ENCODE data around the gene AFF3.

The AFF3 gene

DNA sequence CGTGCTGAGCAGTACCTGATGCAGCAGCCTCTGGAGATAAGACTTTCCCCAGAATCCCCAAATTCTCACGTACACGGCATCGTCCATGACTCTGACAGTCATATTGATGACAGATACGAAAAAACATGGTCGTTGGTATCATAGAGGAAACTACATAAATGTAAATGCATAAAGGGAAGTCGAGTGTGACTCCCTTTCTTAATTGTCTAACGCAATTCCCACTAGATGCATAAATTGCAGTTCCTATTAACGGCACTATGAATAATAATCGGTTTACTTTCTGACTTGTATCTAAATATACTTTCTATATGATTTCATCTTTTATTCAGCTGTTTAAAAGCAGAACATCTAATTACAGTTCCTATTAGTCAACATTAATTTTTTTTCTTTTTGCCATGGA is 330.0 kb downstream of the AFF3 start:
- Histone ChIP-seq H3F3A (ENCODE audit: control insufficient read depth, insufficient read depth) (no peaks in the 10 kb centered on the region), H3K4me2 (ENCODE audit: low read length) (no peak overlapping the region), H4K20me1 (ENCODE audit: control insufficient read depth, insufficient read depth, low read depth, low read length) (no peaks in the 10 kb centered on the region), H3K9me3 (ENCODE audit: control insufficient read depth, insufficient read depth, low read length) (no peaks in the 10 kb centered on the region), H3K27ac (ENCODE audit: low read depth, low read length) (no peak overlapping the region), H3K36me3 (ENCODE audit: control insufficient read depth, low read length) (peaks cover 13% of the 10 kb centered on the region), H3K9me2 (replicated peaks; ENCODE audit: control insufficient read depth, low read length) (no peaks in the 10 kb centered on the region), H3K4me1 (ENCODE audit: control insufficient read depth, low read length) (peaks cover 11% of the 10 kb centered on the region; the same call in 1 of the 2 replicates), H3K4me3 (ENCODE audit: low read length) (no peak overlapping the region), H3K27me3 (ENCODE audit: control insufficient read depth, low read length) (no peaks in the 10 kb centered on the region), H3K79me2 (ENCODE audit: control insufficient read depth, low read length) (no peaks in the 10 kb centered on the region)
- TF ChIP-seq, protein P1, sequence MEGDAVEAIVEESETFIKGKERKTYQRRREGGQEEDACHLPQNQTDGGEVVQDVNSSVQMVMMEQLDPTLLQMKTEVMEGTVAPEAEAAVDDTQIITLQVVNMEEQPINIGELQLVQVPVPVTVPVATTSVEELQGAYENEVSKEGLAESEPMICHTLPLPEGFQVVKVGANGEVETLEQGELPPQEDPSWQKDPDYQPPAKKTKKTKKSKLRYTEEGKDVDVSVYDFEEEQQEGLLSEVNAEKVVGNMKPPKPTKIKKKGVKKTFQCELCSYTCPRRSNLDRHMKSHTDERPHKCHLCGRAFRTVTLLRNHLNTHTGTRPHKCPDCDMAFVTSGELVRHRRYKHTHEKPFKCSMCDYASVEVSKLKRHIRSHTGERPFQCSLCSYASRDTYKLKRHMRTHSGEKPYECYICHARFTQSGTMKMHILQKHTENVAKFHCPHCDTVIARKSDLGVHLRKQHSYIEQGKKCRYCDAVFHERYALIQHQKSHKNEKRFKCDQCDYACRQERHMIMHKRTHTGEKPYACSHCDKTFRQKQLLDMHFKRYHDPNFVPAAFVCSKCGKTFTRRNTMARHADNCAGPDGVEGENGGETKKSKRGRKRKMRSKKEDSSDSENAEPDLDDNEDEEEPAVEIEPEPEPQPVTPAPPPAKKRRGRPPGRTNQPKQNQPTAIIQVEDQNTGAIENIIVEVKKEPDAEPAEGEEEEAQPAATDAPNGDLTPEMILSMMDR (IDR thresholded peaks at IDR 0.05; ENCODE audit: low read depth, low read length, poor library complexity, severe bottlenecking), result no peak
- no peak for TF ChIP-seq EZH2phosphoT487 (IDR thresholded peaks at IDR 0.05; ENCODE audit: borderline replicate concordance, low read length)

DNA sequence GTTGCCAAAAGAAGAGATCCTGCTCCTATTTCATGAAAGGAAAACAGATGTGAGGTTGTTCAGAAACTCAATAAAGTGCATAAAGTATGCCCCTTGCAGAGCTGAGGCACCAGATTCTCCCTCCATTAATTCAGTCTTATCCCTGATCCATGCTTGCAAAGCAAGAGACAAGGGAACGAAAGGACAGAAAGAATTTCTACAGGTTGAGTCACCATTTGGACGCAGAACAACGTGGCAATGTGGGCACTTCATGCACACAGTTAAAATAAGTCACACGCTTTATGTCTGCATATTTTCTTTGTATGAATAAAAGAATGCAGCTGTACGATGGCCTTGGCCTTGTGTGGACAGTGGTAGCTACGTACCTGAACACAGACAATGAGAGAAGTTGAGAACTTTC is 330.8 kb downstream of the AFF3 start:
- no peaks in the 10 kb centered on the region for H3K9me3 ChIP-seq (ENCODE audit: control insufficient read depth, insufficient read depth, low read length)
- H3F3A ChIP-seq (ENCODE audit: control insufficient read depth, insufficient read depth), result no peaks in the 10 kb centered on the region
- peaks cover 13% of the 10 kb centered on the region for H3K4me1 ChIP-seq (ENCODE audit: control insufficient read depth, low read length)
- no peaks in the 10 kb centered on the region for H3K9me2 ChIP-seq (replicated peaks; ENCODE audit: control insufficient read depth, low read length)
- TF ChIP-seq, protein P1 (IDR thresholded peaks at IDR 0.05; ENCODE audit: low read depth, low read length, poor library complexity, severe bottlenecking), result no peak
- no peak for TF ChIP-seq EZH2phosphoT487 (IDR thresholded peaks at IDR 0.05; ENCODE audit: borderline replicate concordance, low read length)
- no peak overlapping the region for H3K27ac ChIP-seq (ENCODE audit: low read depth, low read length)
- peaks cover 8% of the 10 kb centered on the region for H3K36me3 ChIP-seq (ENCODE audit: control insufficient read depth, low read length)
- no peaks in the 10 kb centered on the region for H4K20me1 ChIP-seq (ENCODE audit: control insufficient read depth, insufficient read depth, low read depth, low read length)
- no peak overlapping the region for H3K4me3 ChIP-seq (ENCODE audit: low read length)
- H3K27me3 ChIP-seq (ENCODE audit: control insufficient read depth, low read length), result no peaks in the 10 kb centered on the region
- H3K4me2 ChIP-seq (ENCODE audit: low read length), result no peak overlapping the region
- H3K79me2 ChIP-seq (ENCODE audit: control insufficient read depth, low read length), result no peaks in the 10 kb centered on the region

DNA sequence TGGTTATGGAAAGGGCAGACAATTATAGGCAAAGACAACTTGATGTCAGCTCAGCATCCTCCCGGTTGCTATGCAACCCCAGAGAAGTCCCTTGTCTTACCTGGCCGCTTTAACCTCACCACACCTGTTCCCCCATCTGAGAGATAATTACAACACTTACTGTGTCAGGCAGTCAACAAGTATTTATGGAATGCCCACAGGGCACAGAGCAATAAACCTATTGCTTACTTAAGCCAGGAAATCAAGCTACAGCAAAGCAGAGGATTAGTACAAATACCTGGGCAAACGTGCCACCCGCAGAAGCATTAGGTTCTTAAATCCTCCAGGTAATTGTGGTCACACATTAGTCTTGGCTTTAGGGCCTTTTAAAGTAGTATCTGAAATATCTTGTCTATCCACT is 332.2 kb downstream of the AFF3 start:
- Histone ChIP-seq H3K9me2 (replicated peaks; ENCODE audit: control insufficient read depth, low read length) (no peaks in the 10 kb centered on the region), H3K4me3 (ENCODE audit: low read length) (no peak overlapping the region), H3K27me3 (ENCODE audit: control insufficient read depth, low read length) (no peaks in the 10 kb centered on the region), H3K9me3 (ENCODE audit: control insufficient read depth, insufficient read depth, low read length) (no peaks in the 10 kb centered on the region), H4K20me1 (ENCODE audit: control insufficient read depth, insufficient read depth, low read depth, low read length) (no peaks in the 10 kb centered on the region), H3K79me2 (ENCODE audit: control insufficient read depth, low read length) (no peaks in the 10 kb centered on the region), H3K36me3 (ENCODE audit: control insufficient read depth, low read length) (peaks cover 6% of the 10 kb centered on the region; the same call in 1 of the 2 replicates), H3K27ac (ENCODE audit: low read depth, low read length) (no peak overlapping the region), H3K4me2 (ENCODE audit: low read length) (no peak overlapping the region), H3K4me1 (ENCODE audit: control insufficient read depth, low read length) (peaks cover 26% of the 10 kb centered on the region), H3F3A (ENCODE audit: control insufficient read depth, insufficient read depth) (no peaks in the 10 kb centered on the region)
- TF ChIP-seq EZH2phosphoT487 (IDR thresholded peaks at IDR 0.05; ENCODE audit: borderline replicate concordance, low read length), result no peak
- TF ChIP-seq, protein P1 (IDR thresholded peaks at IDR 0.05; ENCODE audit: low read depth, low read length, poor library complexity, severe bottlenecking), result no peak
